Left ventricle myocardium inferior (tissue), 1 donor: ENCODE measurements around the gene CCDC141. TPM values are rescaled to one million over a fixed set of nuclear protein-coding genes. Genes with fewer than 3 reads are reported as not detected.
A peak's percentile ranks its signal among the peaks of the same experiment; 100 is the strongest.

Source experiments
- DNase-seq: peaks from one replicate; pipeline ENCODE4 v3.0.0-alpha.2; 2020
- H3K27ac ChIP-seq: fragments of 200-600 bp; replicated peaks from 2 replicates; pipeline ENCODE4 v1.8.0; 2021
- H3K27me3 ChIP-seq: fragments of 200-600 bp; 2 replicates; pipeline ENCODE4 v1.8.0; 2021; ENCODE audit warnings: low read depth
- H3K36me3 ChIP-seq: fragments of 200-600 bp; 2 replicates; pipeline ENCODE4 v1.8.0; 2021
- H3K4me1 ChIP-seq: fragments of 200-600 bp; 2 replicates; pipeline ENCODE4 v1.8.0; 2021
- H3K4me3 ChIP-seq: fragments of 200-600 bp; 2 replicates; pipeline ENCODE4 v1.8.0; 2021; ENCODE audit warnings: mild to moderate bottlenecking, moderate library complexity
- H3K9me3 ChIP-seq: fragments of 200-600 bp; replicated peaks from 2 replicates; pipeline ENCODE4 v1.8.0; 2021
- intact Hi-C: fragments of 100-400 bp; cut with micrococcal nuclease; formaldehyde crosslinking; loops from one replicate; pipeline ENCODE4 v1.11.0; 2022
- total RNA-seq: library from RNA; stranded (reverse); fragmentation: NEBNext Ultra II Directional; extraction: Animal tissue kit (Norgen Biotek cat#: 25700); gene quantifications from one replicate; pipeline ENCODE4 v1.2.1, GENCODE V29; 2021
- TF ChIP-seq, protein P1 (sequence below): fragments of 200-600 bp; IDR thresholded peaks from 2 replicates; pipeline ENCODE4 v1.8.0; 2021; ENCODE audit warnings: antibody characterized with exemption, mild to moderate bottlenecking, borderline replicate concordance
- donor health status: DM: no; HTN: yes; CAD: no; lungs with severe emphysema.

Gene CCDC141
- total RNA-seq, 1 donor from 2014 or later, result 208 TPM

DNA sequence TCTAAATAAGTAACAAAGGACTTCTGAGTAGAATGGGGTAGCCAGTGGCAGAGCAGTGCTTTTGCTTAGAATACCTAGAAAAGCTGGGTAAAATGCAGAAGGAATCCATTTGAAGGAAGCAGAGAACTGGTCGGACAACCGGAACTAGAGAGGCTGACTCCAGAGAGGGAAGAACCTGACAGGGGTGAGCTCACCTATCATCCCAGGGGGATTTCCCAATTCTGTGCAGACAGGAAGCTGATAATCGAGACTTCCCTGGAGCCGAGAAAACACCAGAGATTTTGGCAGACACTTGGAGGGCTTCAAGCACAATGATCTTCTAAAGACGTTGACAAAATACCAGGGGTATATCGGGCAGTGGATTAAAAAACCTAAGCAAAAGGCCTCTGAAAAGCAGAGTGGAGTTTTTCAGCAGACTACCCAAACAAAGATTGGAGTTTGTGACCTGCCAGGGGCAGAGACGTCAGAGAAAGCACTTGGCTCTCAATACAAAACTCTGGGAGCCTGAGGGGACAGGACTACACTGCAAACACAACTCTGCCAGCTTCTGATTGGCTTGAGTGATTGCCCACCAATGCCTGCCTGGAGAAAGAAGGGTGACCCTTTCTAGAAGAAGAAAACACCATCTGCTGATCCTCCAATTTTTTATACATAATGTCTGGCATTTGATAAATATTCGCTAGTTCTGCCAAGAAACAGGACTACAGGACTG is 175.3 kb downstream of the CCDC141 start:
- Histone ChIP-seq H3K27ac (peak overlapping the region; percentile 73), H3K36me3 (no peaks in the 10 kb centered on the region), H3K4me1 (peaks cover 73% of the 10 kb centered on the region), H3K9me3 (no peaks in the 10 kb centered on the region), H3K27me3 (no peaks in the 10 kb centered on the region), H3K4me3 (peak overlapping the region; percentile 36)
- DNase-seq, result no peak
- intact Hi-C loops, result no loop called here
- TF ChIP-seq, protein P1, sequence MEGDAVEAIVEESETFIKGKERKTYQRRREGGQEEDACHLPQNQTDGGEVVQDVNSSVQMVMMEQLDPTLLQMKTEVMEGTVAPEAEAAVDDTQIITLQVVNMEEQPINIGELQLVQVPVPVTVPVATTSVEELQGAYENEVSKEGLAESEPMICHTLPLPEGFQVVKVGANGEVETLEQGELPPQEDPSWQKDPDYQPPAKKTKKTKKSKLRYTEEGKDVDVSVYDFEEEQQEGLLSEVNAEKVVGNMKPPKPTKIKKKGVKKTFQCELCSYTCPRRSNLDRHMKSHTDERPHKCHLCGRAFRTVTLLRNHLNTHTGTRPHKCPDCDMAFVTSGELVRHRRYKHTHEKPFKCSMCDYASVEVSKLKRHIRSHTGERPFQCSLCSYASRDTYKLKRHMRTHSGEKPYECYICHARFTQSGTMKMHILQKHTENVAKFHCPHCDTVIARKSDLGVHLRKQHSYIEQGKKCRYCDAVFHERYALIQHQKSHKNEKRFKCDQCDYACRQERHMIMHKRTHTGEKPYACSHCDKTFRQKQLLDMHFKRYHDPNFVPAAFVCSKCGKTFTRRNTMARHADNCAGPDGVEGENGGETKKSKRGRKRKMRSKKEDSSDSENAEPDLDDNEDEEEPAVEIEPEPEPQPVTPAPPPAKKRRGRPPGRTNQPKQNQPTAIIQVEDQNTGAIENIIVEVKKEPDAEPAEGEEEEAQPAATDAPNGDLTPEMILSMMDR, result no peak

DNA sequence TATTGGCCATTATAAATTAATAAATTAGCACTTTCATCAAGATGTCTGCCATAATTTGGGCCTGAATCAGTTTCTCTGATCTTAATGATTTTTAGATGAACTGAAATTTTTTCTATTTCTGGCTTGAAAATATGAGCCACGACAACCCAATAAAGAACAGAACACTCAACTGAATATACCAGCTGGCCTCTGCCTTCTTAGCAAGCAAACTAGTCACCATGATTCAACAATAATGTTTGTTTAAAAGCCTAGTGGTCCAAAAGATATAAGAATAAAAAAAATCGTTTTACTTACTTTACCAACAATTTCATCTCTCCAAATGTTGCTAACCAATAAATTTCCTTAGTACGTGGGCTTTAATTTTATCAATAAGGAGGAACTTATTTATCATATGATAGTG is 176.0 kb downstream of the CCDC141 start:
- TF ChIP-seq, protein P1, result no peak
- no peak for DNase-seq
- intact Hi-C loops, result no loop called here
- Histone ChIP-seq H3K9me3 (no peaks in the 10 kb centered on the region), H3K27me3 (no peaks in the 10 kb centered on the region), H3K36me3 (no peaks in the 10 kb centered on the region), H3K4me1 (peaks cover 81% of the 10 kb centered on the region), H3K4me3 (no peak overlapping the region), H3K27ac (peak overlapping the region; percentile 73)

DNA sequence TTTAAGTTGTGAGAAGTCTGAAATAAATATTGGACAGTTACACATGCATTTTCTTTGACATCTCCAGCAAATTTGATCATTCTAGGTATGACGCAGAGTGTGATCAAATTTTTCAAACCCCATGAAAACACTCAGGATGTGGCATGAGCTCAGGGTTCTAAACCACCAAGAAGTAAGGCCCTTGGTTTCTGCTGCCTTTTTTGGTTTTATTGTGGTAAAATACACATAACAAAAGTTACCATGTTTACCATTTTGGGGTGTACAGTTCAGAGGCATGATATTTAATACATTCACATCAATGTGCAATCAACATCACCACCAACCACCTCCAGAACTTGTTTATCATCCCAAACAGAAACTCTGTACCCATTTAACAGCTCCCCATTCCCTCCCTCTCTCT is 178.4 kb downstream of the CCDC141 start:
- no peak for DNase-seq
- Histone ChIP-seq H3K4me3 (no peak overlapping the region), H3K4me1 (peaks cover 64% of the 10 kb centered on the region), H3K27me3 (no peaks in the 10 kb centered on the region), H3K27ac (peak overlapping the region; percentile 87), H3K36me3 (no peaks in the 10 kb centered on the region), H3K9me3 (no peaks in the 10 kb centered on the region)
- intact Hi-C loops, result no loop called here
- TF ChIP-seq, protein P1, result no peak

DNA sequence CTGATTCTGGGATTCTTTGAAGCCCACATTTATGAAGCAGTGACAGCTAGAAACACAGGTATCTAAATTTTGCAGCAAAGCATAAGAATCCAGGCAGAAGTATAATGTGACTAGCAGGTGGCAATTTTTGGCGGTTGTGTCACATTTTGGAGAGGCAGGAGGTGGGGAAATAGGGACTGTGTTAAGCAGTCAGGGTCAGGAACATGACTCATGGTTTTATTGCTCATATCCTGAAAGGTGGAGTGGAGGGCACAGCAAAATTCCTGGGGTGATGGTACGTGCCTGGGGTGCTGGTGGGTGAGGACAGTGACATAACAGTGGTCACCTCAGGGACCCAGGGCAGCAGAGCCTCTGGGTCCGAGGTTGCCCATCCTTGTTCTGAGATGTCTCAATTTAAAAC is 179.2 kb downstream of the CCDC141 start:
- no peak overlapping the region for H3K4me3 ChIP-seq
- H3K27me3 ChIP-seq, result no peaks in the 10 kb centered on the region
- TF ChIP-seq, protein P1, result no peak
- no peak for DNase-seq
- no peaks in the 10 kb centered on the region for H3K36me3 ChIP-seq
- H3K4me1 ChIP-seq, result peaks cover 65% of the 10 kb centered on the region
- peak overlapping the region; percentile 87 for H3K27ac ChIP-seq
- intact Hi-C loops, result no loop called here
- no peaks in the 10 kb centered on the region for H3K9me3 ChIP-seq

DNA sequence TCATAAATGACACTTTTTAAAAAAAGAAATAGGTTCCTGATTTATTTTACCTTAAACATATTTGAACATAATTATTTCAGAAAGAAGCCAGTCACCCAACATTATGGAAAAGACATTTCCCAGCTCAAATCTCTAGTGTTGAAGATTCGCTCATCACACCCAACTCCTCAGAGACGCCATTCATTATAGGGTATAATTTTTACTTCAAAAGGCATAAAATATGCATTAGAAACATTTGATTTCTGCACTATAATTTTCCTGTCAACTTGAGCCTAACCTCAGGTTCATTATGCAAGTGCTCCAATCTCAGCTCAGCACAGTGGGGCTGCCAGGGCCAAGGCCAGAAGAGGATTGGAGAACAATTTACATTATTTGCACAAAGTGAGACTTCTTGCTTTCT is 183.9 kb downstream of the CCDC141 start:
- intact Hi-C loops, result no loop called here
- H3K27me3 ChIP-seq, result no peaks in the 10 kb centered on the region
- peaks cover 83% of the 10 kb centered on the region for H3K4me1 ChIP-seq
- H3K9me3 ChIP-seq, result no peaks in the 10 kb centered on the region
- H3K27ac ChIP-seq, result peak overlapping the region; percentile 94
- no peaks in the 10 kb centered on the region for H3K36me3 ChIP-seq
- TF ChIP-seq, protein P1, result no peak
- H3K4me3 ChIP-seq, result peak overlapping the region; percentile 29
- no peak for DNase-seq
